Measurements from ENCODE around the gene TGIF1.

DNA sequence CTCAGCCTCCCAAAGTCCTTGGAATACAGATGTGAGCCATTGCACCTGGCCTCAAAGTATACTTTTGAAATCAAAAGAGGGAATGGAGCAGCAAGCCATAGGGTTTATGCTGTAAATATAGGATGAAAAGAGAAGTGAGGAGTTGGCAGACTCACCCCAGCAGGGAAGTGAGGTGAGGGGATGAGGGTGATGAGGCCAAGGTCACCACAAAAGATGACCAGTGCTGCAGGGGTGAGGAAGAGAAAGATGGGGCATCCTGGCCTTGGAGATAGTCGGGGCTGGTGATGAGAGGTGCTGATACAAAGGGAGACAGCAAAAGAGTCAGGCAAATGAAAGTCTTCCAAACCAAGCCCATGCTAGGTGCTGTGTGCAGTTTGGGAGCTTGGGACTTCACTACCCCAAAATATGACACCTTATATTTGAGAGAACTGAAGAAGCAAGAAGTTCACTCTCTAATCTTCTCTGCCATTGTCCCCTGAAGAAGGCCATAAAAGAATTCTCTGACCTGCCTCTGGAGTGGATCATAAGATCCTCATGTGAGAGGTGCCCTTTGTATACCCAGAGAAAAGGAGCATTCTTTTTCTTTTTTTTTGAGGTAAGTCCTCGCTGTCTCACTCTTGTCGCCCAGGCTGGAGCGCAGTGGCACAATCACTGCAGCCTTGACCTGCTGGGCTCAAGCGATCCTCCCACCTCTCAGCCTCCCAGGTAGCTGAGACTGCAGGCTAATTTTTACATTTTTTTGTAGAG, 31.0 kb downstream of the TGIF1 start:
- no peak for TF ChIP-seq POLR2AphosphoS5 (IDR thresholded peaks at IDR 0.05)
- TF ChIP-seq CTCF (IDR thresholded peaks at IDR 0.05; ENCODE audit: poor library complexity, severe bottlenecking) = no peak
- TF ChIP-seq EZH2 (IDR thresholded peaks at IDR 0.05; ENCODE audit: borderline replicate concordance, insufficient read depth, low read length, poor library complexity, severe bottlenecking) = no peak
- no peak for TF ChIP-seq EP300 (conservative IDR thresholded peaks at IDR 0.05; ENCODE audit: poor library complexity, severe bottlenecking)
- TF ChIP-seq REST (IDR thresholded peaks at IDR 0.05; ENCODE audit: borderline replicate concordance) = no peak
- no peak for TF ChIP-seq MXI1 (conservative IDR thresholded peaks at IDR 0.05; ENCODE audit: poor library complexity, severe bottlenecking)
- no peak for TF ChIP-seq TAF1 (IDR thresholded peaks at IDR 0.05; ENCODE audit: low read depth)
- TF ChIP-seq SMC3 (conservative IDR thresholded peaks at IDR 0.05; ENCODE audit: poor library complexity) = no peak
- no peak for TF ChIP-seq RAD21 (conservative IDR thresholded peaks at IDR 0.05)

All from neural cell (in vitro differentiated cells).